Right atrium auricular region (tissue), 2 donors: ENCODE measurements around the gene ADD2. TPM values are rescaled to one million over a fixed set of nuclear protein-coding genes. Genes with fewer than 3 reads are reported as not detected.

Source experiments
- DNase-seq: peaks from one replicate; pipeline ENCODE4 v3.0.0-alpha.2; 2019; ENCODE audit warnings: low spot score
- H3K27ac ChIP-seq, 2 donors: fragments of 200-600 bp; sonication (generic); 1 replicate in 1 of 2; 2 replicates in 1 of 2; pipeline ENCODE4 v1.5.1; 2016 to 2019
- H3K27me3 ChIP-seq, 2 donors: fragments of 200-600 bp; sonication (generic); one replicate each; pipeline versions ENCODE4 v1.5.1 to v1.6.0; 2017 to 2019
- H3K36me3 ChIP-seq: fragments of 200-600 bp; sonication (generic); one replicate; pipeline ENCODE4 v1.5.1; 2016
- H3K4me1 ChIP-seq, 2 donors: fragments of 200-600 bp; sonication (generic); one replicate each; pipeline versions ENCODE4 v1.5.1 to v1.6.0; 2017 to 2019
- H3K4me3 ChIP-seq, 2 donors: fragments of 200-600 bp; sonication (generic); 1 replicate in 1 of 2; 2 replicates in 1 of 2; pipeline ENCODE4 v1.5.1; 2017 to 2019; ENCODE audit warnings: mild to moderate bottlenecking in 1 of 2, moderate library complexity in 1 of 2
- H3K9me3 ChIP-seq, 2 donors: fragments of 200-600 bp; sonication (generic); one replicate each; pipeline ENCODE4 v1.5.1; 2019
- total RNA-seq, 2 donors: library from RNA; depleted of rRNA; stranded (reverse); fragments of >200 nt; gene quantifications; one replicate each; pipeline ENCODE4 v1.1.0, GENCODE V29; 2016
- TF ChIP-seq, protein P1 (sequence below), 2 donors: fragments of 200-600 bp; sonication (generic); IDR thresholded peaks; one replicate each; pipeline ENCODE4 v1.5.1; 2019; ENCODE audit warnings: antibody characterized with exemption in 2 of 2

The ADD2 gene
- total RNA-seq, 2 donors from 2014 or later, result 1.1 to 1.4 TPM

DNA sequence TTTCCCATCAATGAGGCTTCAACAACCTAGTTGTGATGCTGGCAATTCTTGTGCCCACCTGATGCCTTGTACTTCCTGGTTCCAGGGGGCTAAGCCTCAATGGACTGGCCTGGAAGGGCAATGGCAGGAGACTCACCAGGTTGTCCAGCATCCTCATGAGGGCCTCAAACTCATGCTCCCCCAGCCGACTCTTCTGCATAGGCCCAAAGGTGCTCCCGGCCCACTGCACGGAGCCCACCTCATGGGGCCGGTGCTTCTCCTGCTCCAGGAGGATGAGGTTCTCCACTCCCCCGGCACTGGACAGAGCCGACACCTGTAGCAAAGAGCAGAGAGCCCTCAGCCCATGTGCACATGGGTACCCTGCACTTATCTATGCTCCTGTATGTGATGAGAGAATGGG, 84.5 kb downstream of the ADD2 start:
- no peaks in the 10 kb centered on the region for H3K27me3 ChIP-seq
- DNase-seq, result no peak
- H3K27ac ChIP-seq, result no peak overlapping the region
- no peak overlapping the region for H3K4me3 ChIP-seq
- no peaks in the 10 kb centered on the region for H3K9me3 ChIP-seq
- H3K4me1 ChIP-seq, result no peaks in the 10 kb centered on the region
- H3K36me3 ChIP-seq, result no peaks in the 10 kb centered on the region
- TF ChIP-seq, protein P1, sequence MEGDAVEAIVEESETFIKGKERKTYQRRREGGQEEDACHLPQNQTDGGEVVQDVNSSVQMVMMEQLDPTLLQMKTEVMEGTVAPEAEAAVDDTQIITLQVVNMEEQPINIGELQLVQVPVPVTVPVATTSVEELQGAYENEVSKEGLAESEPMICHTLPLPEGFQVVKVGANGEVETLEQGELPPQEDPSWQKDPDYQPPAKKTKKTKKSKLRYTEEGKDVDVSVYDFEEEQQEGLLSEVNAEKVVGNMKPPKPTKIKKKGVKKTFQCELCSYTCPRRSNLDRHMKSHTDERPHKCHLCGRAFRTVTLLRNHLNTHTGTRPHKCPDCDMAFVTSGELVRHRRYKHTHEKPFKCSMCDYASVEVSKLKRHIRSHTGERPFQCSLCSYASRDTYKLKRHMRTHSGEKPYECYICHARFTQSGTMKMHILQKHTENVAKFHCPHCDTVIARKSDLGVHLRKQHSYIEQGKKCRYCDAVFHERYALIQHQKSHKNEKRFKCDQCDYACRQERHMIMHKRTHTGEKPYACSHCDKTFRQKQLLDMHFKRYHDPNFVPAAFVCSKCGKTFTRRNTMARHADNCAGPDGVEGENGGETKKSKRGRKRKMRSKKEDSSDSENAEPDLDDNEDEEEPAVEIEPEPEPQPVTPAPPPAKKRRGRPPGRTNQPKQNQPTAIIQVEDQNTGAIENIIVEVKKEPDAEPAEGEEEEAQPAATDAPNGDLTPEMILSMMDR (IDR thresholded peaks at IDR 0.05), result no peak

DNA sequence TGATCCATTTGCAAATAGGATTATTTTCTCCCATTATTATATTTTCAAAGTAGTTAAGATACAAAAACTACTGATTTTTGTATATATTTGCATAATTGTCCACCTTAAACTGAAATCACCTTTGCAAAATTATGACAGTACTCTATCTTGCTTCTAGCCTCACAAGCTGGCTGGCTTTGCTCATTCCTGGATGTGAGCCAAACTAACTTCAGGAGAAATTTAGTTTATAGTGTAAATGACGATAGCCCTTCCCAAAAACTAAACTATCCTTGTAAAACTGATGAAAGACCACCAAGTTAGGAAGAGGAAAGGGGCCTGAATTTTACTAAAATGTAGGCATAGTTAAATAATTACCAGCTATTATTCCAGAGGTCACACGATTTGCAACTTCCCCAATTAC, 87.3 kb downstream of the ADD2 start:
- Histone ChIP-seq H3K4me3 (no peak overlapping the region), H3K27ac (no peak overlapping the region), H3K9me3 (no peaks in the 10 kb centered on the region), H3K27me3 (no peaks in the 10 kb centered on the region), H3K4me1 (no peaks in the 10 kb centered on the region), H3K36me3 (no peaks in the 10 kb centered on the region)
- DNase-seq, result no peak
- TF ChIP-seq, protein P1 (IDR thresholded peaks at IDR 0.05), result no peak

DNA sequence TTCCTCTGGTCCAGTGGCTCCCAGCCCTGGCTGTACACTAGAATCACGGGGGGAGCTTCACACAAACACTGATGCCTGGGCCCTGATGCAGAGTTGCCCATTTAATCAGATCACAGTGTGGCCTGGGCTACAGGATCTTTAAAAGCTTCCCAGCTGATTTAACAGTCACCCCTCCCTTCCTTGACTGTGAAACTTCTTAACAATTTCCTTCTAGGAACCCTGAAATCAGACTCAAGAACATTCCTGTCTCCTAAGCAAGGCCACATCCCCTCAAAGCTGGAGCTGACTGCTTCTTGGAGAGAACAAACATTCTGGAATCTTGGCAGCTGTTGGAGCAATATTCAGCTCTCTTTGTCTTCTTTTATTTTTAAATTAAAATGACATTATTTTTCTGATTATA, 88.7 kb downstream of the ADD2 start:
- peak overlapping the region in 1 of 2 donors; percentile 29 for H3K27ac ChIP-seq
- H3K36me3 ChIP-seq, result no peaks in the 10 kb centered on the region
- no peak overlapping the region for H3K4me3 ChIP-seq
- no peaks in the 10 kb centered on the region for H3K4me1 ChIP-seq
- TF ChIP-seq, protein P1 (IDR thresholded peaks at IDR 0.05), result no peak
- H3K9me3 ChIP-seq, result no peaks in the 10 kb centered on the region
- no peaks in the 10 kb centered on the region for H3K27me3 ChIP-seq
- no peak for DNase-seq

DNA sequence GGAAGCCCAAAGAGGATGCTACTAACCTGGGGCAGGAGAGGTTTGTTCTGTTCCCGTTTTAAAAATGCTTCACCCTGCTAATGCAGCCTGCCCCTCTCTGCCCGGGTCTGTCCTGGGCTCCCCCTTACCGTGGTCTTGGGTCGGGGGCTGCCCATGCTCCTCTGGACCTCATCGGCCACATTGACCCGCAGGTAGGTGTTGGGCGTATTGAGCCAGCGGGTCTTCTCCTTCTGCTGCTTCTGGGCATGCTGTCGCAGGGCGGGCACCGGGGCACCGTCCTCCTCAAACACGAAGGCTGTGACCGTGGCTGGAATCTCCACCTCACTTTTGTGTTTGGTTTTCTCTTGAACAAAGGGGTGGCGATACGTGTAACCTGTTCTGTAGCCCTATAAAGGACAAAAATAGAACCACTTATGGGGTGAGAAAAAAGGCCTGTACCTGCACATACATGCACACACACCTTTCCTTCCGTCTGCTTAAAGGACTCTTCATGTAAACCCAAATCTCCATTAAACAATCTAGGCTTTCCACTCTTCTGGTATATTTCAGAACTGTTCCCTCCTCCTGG, 89.3 kb downstream of the ADD2 start:
- Histone ChIP-seq H3K27me3 (no peaks in the 10 kb centered on the region), H3K27ac (peak overlapping the region in 1 of 2 donors; percentile 29), H3K4me1 (no peaks in the 10 kb centered on the region), H3K4me3 (no peak overlapping the region), H3K9me3 (no peaks in the 10 kb centered on the region), H3K36me3 (no peaks in the 10 kb centered on the region)
- TF ChIP-seq, protein P1 (IDR thresholded peaks at IDR 0.05), result no peak
- DNase-seq, result no peak

DNA sequence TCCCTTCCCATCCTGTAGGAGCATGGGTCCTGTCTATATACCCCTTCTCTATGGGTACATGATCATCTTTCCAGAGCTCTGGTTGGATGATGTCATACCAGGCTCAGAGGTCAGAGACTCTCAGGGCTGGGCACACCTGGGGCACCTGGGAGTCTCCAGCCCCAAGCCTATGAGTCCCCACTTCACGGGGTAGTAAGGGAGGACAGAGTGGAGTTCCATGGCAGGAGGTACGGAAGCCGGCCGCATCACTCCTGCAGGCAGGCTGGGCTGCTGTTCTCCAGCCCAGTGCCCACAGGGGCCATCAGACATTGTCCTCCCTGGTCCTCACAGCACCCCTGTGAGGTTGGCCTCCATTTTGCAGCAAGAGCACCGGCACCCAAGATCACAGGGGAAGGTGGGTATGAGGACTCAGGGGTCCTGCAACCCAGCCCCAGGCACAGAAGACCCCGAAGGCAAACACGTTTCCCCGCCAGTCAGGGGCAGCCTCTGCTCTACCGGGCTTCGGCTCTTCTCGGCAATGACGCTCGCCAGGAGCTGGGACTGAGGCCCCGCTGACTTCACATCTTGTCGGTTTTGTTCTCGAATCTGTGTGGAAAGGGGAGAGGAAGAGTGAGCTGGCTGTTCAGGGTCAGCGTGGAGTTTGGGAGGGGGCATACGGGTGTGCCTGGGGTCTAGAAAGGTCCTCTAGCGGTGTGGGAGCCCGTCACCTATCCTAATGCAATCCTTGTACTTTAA, 91.5 kb downstream of the ADD2 start:
- no peaks in the 10 kb centered on the region for H3K4me1 ChIP-seq
- TF ChIP-seq, protein P1 (IDR thresholded peaks at IDR 0.05), result no peak
- no peaks in the 10 kb centered on the region for H3K27me3 ChIP-seq
- DNase-seq, result no peak
- no peak overlapping the region for H3K4me3 ChIP-seq
- H3K36me3 ChIP-seq, result no peaks in the 10 kb centered on the region
- no peaks in the 10 kb centered on the region for H3K9me3 ChIP-seq
- H3K27ac ChIP-seq, result no peak overlapping the region
